SU-DHL-6 (cell line): Measurements from ENCODE around the gene C2CD2.

ENCODE experiments used
- H2AFZ ChIP-seq: fragments of 200-600 bp; sonication (generic); 2 replicates; pipeline ENCODE4 v1.6.1; 2014; ENCODE audit warnings: low read depth, mild to moderate bottlenecking, moderate library complexity, mixed read lengths, antibody characterized with exemption, low read length; ENCODE audit not compliant: severe bottlenecking
- H3F3A ChIP-seq: fragments of 200-600 bp; shearing (Covaris generic); 2 replicates; pipeline ENCODE4 v1.6.0; 2016; ENCODE audit warnings: antibody characterized with exemption, mild to moderate bottlenecking; ENCODE audit not compliant: insufficient read depth
- H3K27ac ChIP-seq: fragments of 200-600 bp; sonication (generic); 2 replicates; pipeline ENCODE4 v1.5.1; 2016; ENCODE audit warnings: low read depth, mild to moderate bottlenecking, low read length, moderate library complexity, mixed read lengths
- H3K27me3 ChIP-seq: fragments of 200-600 bp; sonication (generic), shearing (Covaris generic); 2 replicates; pipeline ENCODE4 v1.6.0; 2014; ENCODE audit warnings: mild to moderate bottlenecking, low read length
- H3K36me3 ChIP-seq: fragments of 200-600 bp; sonication (generic); 2 replicates; pipeline ENCODE4 v1.6.1; 2014; ENCODE audit warnings: mild to moderate bottlenecking, low read length, mixed read lengths
- H3K4me2 ChIP-seq: fragments of 300-600, 200-600 bp; shearing (Covaris generic), sonication (generic); 2 replicates; pipeline ENCODE4 v1.6.0; 2014; ENCODE audit warnings: low read length, low read depth, mild to moderate bottlenecking; ENCODE audit not compliant: poor library complexity, severe bottlenecking
- H3K4me3 ChIP-seq: fragments of 200-600 bp; sonication (generic); 2 replicates; pipeline ENCODE4 v1.5.1; 2014; ENCODE audit warnings: antibody characterized with exemption, low read length, mild to moderate bottlenecking, mixed read lengths; ENCODE audit not compliant: insufficient read depth, poor library complexity, severe bottlenecking
- H3K79me2 ChIP-seq: fragments of 200-600 bp; sonication (generic); 2 replicates; pipeline ENCODE4 v1.6.1; 2014; ENCODE audit warnings: mild to moderate bottlenecking, low read length, moderate library complexity; ENCODE audit not compliant: insufficient read depth
- H3K9ac ChIP-seq: fragments of 200-600 bp; sonication (generic); 2 replicates; pipeline ENCODE4 v1.7.0; 2014; ENCODE audit warnings: mild to moderate bottlenecking, low read length
- H3K9me2 ChIP-seq: fragments of 200-600 bp; sonication (generic); replicated peaks from 2 replicates; pipeline ENCODE4 v1.6.1; 2014; ENCODE audit warnings: low read length; ENCODE audit not compliant: insufficient read depth
- H3K9me3 ChIP-seq: fragments of 200-600 bp; sonication (generic); 2 replicates; pipeline ENCODE4 v1.6.1; 2014; ENCODE audit warnings: low read length, mixed read lengths; ENCODE audit not compliant: insufficient read depth
- H4K20me1 ChIP-seq: fragments of 200-600 bp; sonication (generic); 2 replicates; pipeline ENCODE4 v1.6.1; 2014; ENCODE audit warnings: low read depth, mild to moderate bottlenecking, antibody characterized with exemption, low read length, moderate library complexity, mixed read lengths
- CTCF ChIP-seq: fragments of 200-600 bp; sonication (generic); IDR thresholded peaks from one replicate; pipeline ENCODE4 v1.5.1; 2017; ENCODE audit warnings: antibody characterized with exemption, mild to moderate bottlenecking, low read length, moderate library complexity; ENCODE audit not compliant: insufficient read depth, poor library complexity, severe bottlenecking
- EZH2phosphoT487 ChIP-seq: fragments of 200-600 bp; sonication (generic), shearing (Covaris generic); conservative IDR thresholded peaks from 2 replicates; pipeline ENCODE4 v1.6.1; 2018; ENCODE audit warnings: mild to moderate bottlenecking, antibody characterized with exemption, low read length, moderate library complexity, mixed read lengths

C2CD2 gene

GRCh38 chr21:41985662-41986416, 32.0 kb upstream of the C2CD2 start:
- Histone ChIP-seq H3K4me3 (no peak overlapping the region), H3K27me3 (no peaks in the 10 kb centered on the region), H3K4me2 (no peak overlapping the region), H3K9me2 (no peaks in the 10 kb centered on the region), H2AFZ (no peak overlapping the region), H3K36me3 (no peaks in the 10 kb centered on the region), H3K79me2 (no peaks in the 10 kb centered on the region), H4K20me1 (no peaks in the 10 kb centered on the region), H3F3A (no peaks in the 10 kb centered on the region), H3K9ac (no peak overlapping the region), H3K27ac (no peak overlapping the region), H3K9me3 (no peaks in the 10 kb centered on the region)
- TF ChIP-seq EZH2phosphoT487 (no peak), CTCF (no peak)

DNA sequence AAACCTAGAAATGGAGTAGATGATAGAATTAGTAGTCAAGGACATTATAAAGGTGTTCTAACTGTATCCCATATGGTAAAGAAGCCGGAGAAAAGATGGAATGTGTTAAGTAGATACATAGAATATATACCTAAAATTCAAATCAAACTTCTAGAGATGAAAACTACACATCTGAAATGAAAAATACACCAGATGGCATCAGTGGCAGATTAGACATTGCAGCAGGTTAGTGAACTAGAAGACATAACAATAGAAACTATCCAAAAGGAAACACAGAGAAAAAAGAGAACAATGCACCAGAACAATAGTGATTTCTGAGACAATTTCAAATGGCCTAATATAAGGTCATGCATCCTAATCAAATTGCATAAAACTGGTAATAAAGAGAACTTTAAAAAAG, 29.4 kb upstream of the C2CD2 start:
- Histone ChIP-seq H3K27ac (no peak overlapping the region), H3K9me3 (peaks cover 6% of the 10 kb centered on the region; the same call in 1 of the 2 replicates), H4K20me1 (no peaks in the 10 kb centered on the region), H3K36me3 (no peaks in the 10 kb centered on the region), H3K4me2 (no peak overlapping the region), H3K27me3 (no peaks in the 10 kb centered on the region), H2AFZ (no peak overlapping the region), H3K9ac (no peak overlapping the region), H3K9me2 (no peaks in the 10 kb centered on the region), H3F3A (no peaks in the 10 kb centered on the region), H3K4me3 (no peak overlapping the region), H3K79me2 (no peaks in the 10 kb centered on the region)
- TF ChIP-seq EZH2phosphoT487: no peak
- no peak for TF ChIP-seq CTCF

DNA sequence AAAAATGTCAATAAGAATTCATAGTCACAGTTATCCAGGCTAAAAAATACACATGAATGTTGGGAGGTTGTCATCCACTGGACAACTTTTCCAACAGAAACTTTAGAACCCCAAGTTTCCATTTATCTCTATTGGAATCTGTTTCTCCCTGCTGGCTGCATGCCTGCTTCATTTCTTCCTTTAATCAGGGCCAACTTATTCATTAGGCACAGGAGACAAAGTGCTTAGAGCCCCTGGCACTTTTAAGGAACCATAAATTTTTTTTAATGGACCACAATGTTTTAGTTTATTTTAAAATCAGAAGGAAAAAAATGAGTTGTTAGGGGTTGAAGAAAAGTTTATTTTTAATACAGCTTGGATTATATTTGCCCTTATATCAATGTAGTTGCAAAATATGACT, 26.7 kb upstream of the C2CD2 start:
- no peak overlapping the region for H3K4me3 ChIP-seq
- no peaks in the 10 kb centered on the region for H3K36me3 ChIP-seq
- no peak overlapping the region for H2AFZ ChIP-seq
- no peaks in the 10 kb centered on the region for H3K27me3 ChIP-seq
- TF ChIP-seq CTCF (no peak), EZH2phosphoT487 (no peak)
- H3K9ac ChIP-seq: no peak overlapping the region
- peaks cover 6% of the 10 kb centered on the region; the same call in 1 of the 2 replicates for H3K9me3 ChIP-seq
- H3K4me2 ChIP-seq: no peak overlapping the region
- H3K79me2 ChIP-seq: no peaks in the 10 kb centered on the region
- no peaks in the 10 kb centered on the region for H3F3A ChIP-seq
- no peaks in the 10 kb centered on the region for H4K20me1 ChIP-seq
- H3K9me2 ChIP-seq: no peaks in the 10 kb centered on the region
- H3K27ac ChIP-seq: no peak overlapping the region
